DMS53 treated with DMSO at 0.1 percent for 48 hours (cell line): Measurements from ENCODE around the gene INPP4B.

Source experiments
- DNase-seq: peaks from one replicate; lab custom pipeline; 2025; ENCODE audit not compliant: unreplicated experiment; lab: John Stamatoyannopoulos, UW

Gene INPP4B

GRCh38 chr4:142741995-142742394, 104.1 kb downstream of the INPP4B start:
- no peak for DNase-seq

- no peak for DNase-seq
Observed at GRCh38 chr4:142728233-142728632, 117.9 kb downstream of the INPP4B start.

DNA sequence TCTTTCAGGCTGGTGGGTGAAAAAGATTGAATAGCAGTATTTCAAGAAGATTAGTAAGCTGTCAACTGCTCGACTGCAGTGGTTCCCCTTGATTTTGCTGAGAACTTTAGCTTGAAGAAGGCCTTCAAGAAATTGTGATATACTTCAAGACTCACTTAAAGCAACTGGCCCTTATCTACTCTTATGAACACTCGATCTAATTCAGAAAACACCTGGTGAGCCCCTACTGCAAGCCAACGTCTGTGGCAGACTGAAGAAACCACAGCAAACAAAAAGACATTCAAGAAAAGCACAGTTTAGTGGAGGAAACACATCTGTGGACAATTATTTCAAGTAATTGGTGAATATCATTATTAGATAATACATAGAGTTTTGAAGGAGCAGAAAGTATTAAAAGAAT, 119.0 kb downstream of the INPP4B start:
- DNase-seq = no peak

DNA sequence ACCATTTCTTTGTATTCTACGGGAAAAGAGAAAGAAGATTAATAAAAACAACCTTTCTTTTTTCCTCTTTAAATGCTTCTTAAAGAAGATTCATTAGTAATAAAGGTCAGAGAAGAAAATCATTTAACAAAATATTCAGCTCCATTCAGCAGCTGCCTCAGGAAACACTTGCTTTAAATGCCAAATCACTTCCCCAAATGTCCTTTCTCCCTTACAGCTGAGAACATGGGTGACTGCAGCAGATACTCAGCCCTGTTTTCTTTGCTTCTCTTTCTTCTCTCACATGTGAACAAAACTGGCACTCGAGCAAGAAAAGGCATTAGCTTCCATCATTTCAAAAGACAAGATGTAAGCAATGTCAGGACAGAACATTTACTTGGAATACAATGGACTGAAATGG, 120.2 kb downstream of the INPP4B start:
- no peak for DNase-seq

DNA sequence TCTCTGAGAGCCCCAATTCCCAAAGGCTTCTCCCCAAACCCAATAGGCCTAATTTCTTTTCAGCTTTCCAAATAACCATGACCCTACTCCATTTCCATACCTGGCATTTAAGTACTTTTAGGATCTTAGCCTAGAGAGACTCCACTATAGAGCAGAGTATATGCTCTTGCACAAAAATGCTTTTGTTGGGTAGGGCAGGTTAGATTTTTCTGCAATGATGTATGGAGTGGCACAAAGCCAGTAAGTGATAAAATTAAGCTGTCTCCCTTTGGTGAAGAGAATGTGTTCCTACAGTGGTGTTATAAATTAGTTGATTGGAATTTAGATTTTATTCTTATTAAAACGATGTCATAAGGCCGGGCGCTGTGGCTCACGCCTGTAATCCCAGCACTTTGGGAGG, 124.9 kb downstream of the INPP4B start:
- DNase-seq = no peak

DNA sequence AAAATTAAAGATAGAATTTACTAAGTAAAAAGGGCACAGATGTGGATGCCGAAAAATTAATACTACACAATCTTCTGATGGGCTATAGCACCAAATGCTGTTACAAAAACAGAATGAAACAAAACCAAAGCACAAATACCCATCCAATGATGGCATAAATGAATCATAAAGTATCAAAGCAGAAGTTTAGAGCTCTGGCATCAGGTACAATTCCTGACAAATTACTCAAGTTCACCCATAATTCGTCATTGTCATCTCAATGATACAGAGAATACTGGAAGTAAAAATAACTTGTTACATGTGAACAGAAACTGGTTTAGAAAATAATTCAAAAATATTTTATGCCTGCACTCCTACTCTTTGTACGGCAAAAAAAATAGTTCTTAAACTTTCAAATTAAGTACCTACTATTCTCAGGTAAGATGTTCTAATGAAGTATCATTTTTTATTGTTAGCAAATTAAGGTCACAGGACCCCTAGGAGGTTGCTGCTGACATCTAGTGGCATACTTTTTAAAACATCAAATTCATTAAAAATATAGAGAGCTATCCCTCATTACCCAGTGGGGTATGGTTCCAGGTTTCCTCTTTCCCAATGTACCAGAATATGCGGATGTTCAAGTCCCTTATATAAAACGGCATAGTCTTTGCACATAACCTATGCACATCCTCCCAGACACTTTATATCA, 126.1 kb downstream of the INPP4B start:
- peak; percentile 58 for DNase-seq

DNA sequence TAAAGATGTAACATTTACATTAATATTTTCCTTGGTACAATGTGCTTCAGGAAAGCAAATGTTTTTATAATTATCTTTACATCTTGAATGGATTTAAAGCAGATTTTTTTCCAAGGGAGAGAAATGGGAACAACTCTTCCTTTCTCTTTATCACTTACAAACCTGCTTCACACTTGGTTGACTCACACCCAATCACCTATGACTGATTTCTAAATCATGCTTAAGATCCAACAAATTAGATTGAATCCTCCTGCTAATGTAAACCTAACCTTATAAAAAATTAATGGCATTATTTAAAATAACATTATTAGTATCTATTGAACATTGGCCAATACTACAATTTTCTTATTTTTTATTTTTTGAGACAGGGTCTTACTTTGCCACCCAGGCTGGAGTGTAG, 127.1 kb downstream of the INPP4B start:
- DNase-seq = no peak

GRCh38 chr4:142715727-142716126, 130.4 kb downstream of the INPP4B start:
- no peak for DNase-seq

DNA sequence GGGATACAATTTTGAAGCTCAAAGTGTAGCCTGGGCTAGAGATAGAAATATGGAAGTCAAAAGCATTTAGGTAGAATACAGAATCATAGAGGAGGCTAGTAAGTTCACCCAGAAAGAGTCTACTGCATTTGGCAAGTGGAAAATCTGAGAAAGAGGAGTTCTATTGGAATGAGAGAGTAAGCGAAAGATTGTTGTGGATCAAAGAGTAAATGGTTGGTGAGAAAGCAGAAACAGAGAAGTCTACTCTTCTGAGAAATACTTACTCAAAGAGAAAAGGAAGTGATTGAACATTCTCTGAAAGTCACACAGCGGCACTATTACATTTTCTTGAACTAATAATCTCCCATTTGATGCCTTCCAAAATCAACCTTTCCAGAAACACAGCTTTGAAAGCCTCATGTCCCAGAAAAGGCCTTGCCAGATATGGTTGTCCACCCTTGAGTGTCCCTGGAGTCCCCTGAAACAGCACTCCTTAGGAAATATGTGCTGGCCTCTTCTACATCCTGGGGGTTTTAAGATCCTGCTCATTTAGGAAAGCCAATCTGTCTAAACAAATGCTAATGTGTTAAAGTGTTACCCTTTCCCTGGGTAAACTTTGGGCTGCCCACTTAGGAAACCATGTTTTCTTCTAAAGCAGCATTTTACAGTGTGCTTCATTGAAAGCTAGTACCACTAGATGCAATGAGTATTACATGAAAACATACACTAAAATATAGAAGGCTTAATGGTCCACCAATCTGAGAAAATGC, 132.6 kb downstream of the INPP4B start:
- no peak for DNase-seq

DNA sequence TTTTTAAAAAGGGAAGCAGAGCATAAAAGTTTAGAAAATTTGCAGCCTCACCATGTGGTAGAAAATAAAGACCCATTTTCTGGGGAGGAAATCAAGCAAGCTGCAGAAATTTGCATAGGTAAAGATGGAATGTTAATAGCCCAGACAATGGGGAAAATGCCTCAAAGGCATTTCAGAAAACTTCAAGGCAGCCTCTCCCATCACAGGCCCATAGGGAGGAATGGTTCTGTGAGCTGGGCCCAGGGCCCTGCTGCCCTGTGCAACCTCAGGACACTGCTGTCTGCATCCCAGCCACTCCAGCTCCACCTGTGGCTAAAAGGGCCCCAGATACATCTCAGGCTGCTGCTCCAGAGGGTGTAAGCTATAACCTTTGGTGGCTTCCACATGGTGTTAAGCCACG, 137.9 kb downstream of the INPP4B start:
- no peak for DNase-seq

- no peak for DNase-seq
Observed at GRCh38 chr4:142707401-142707800, 138.7 kb downstream of the INPP4B start.

- no peak for DNase-seq
Observed at GRCh38 chr4:142706381-142706780, 139.7 kb downstream of the INPP4B start.

GRCh38 chr4:142705820-142706219, 140.3 kb downstream of the INPP4B start:
- DNase-seq = no peak

DNA sequence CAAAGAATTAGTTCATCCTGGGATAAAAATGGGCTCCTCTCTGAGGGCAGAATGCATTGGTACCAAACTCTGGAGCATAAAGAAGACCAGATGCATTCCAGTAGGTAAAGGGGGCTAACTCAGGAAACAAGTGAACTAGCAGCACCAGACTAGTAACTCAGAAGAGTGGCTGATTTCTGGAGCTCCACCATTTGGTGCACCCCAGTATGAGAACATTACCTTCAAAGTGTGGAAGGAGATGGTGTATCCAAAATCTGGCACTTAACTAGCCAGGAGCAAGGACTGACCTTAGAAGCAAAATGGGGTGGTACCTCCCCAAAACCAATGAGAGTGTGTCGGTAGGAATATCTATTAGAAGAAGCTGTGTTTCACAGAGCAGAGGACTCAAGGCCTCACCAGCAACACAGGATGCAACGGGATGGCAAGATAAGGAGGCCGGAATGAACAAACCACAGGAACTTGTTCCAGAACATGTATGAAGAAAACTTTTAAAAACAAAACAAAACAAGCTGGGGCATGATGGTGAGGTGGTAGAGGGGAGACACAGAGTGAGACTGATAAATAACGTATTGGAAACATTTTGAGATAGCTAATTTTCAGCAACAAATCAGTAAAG, 142.3 kb downstream of the INPP4B start:
- no peak for DNase-seq

DNA sequence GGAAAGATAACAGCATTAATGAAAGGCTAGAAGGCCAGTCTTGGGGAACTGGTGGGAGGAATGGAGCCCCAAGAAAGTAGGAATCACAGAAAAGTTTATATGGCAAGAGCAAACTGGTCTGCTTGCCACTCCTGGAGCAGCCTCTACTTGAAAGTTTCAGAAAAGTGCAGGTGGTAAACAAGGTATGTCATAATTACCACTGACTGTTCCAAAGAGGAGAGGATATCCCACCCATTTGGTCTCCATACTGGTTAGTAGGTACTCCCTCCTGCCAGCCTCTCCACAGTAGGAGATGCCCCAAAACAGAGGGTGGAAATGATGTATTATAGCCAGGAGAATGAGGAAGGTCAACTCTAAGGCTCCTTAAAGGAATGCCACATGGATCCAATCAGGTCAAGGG, 145.1 kb downstream of the INPP4B start:
- DNase-seq = no peak

GRCh38 chr4:142700531-142700930, 145.6 kb downstream of the INPP4B start:
- DNase-seq = no peak

- DNase-seq = no peak
Observed at GRCh38 chr4:142698552-142698951, 147.5 kb downstream of the INPP4B start.

DNA sequence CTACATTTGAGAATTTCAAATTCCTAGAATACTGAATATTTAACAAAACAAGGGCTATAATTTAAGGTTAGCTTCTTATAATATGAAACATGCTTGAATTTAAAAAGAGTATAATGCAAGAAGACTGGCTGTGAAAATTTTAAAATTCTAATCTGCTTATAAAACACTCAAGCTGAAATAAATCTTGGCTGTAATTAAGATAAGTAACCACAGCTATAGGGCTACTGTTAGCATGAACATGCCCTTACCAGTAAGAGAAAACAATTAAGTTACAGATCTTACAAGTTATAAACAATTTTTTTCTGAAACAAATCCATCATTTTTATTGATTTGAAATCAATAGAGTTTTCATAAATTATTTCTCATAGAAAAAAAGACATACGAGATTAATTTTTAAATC, 148.2 kb downstream of the INPP4B start:
- DNase-seq = no peak

DNA sequence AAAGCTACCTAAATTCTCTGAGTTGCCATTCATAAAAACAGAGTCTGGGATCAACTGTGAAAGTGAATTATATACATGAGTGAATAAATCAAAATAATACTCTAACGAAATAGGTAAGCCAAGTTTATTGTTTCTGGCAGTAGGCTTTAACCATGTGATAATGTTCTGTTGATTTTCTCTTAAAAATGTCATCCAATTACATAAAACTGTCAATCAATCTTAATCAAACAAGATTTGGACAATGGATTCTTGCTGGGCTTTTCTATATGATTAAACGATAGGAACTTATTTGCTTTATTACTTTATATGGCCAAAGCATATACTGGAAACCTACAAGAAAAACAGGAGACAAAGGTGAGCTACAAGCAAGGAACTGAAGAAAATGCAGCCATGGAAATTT, 148.8 kb downstream of the INPP4B start:
- DNase-seq = no peak

DNA sequence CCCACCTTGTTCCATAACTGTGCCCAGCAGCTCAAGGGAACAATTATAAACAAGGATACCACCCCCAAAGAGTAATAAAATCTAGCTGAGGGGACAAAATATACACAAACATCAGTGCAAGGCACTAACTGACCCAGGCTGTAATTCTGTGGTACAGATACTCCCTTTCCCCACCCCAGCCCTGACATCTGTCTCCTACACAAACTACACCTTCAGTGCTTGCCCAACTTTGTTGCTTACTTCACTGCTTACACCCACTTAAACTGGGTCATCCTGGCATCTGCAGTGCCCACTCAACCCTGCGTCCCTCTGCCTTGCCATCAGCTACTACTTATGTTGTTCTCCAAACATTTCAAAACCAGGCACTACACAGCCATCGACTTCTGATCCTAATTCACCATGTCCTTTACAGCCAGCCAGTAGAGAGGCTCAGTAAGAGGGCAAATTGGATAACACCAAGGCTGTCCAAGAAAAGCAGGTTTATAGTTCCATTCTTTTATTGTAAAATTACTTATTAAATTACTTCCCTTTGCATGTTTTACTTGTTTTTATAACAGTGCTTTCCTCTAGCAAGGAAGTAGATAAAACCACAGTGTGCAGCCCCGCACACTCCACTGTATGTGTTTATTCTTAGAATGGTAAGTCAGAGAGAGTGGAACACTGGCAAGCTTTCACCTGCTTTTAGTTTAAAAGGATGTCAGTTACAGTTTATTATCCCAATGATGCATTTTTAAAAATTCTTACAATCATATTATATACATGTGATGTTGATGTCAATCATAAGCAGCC, 149.6 kb downstream of the INPP4B start:
- no peak for DNase-seq

DNA sequence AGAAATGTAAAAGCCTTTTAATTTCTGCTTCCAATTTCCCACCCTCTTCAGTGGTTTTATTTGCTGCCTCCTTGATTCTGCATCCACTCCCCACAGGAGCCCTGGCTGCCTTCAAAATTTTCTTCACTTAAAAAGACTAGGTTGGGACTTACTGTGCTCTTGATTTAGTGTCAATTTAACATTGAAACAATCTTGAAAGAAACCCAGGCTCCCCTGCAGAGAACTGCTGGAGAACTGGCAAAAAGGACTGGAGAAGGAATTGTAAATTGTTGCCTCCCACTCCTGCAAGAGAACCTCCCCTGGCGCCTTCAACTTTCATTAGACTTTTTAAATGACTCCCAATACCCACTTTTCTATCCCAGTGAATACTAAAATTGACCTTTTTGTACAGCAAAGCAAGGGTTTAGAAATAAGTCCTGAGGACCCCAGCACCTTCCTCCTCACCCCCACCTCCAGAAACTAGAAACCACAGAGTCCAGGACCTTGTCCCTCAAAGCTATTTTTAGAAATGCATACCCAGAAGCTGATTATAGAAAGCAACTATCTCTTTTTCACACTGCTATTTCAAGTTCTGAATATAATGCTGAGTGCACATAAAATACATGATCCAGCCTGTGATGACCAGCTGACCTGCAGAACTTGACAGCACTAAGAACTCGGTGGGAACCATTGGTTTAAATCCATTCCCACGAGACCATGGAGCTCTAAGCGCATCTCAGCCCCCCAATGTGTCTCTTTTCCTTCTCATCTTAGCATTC, 155.5 kb downstream of the INPP4B start:
- no peak for DNase-seq
